Osteoblast (primary cell): ENCODE data around the gene SDR9C7. TPM values are rescaled to one million over a fixed set of nuclear protein-coding genes. Genes with fewer than 3 reads are reported as not detected.

ENCODE experiments used
- DNase-seq: peaks from one replicate; pipeline ENCODE4 v3.0.0; 2011; ENCODE audit warnings: low spot score, mixed read lengths; ENCODE audit not compliant: insufficient read length; ENCODE audit errors: missing footprints
- H2AFZ ChIP-seq: 2 replicates; pipeline ENCODE4 v1.6.0; 2011; ENCODE audit warnings: mild to moderate bottlenecking, low read length
- H3K27ac ChIP-seq: 2 replicates; pipeline ENCODE4 v1.5.1; 2011; ENCODE audit warnings: mild to moderate bottlenecking, low read depth, low read length, moderate library complexity
- H3K27me3 ChIP-seq: 2 replicates; pipeline ENCODE4 v1.6.0; 2012; ENCODE audit warnings: mild to moderate bottlenecking, control low read depth, inconsistent platforms, low read length, moderate library complexity; ENCODE audit not compliant: insufficient read depth
- H3K36me3 ChIP-seq: 2 replicates; pipeline ENCODE4 v1.5.1; 2011; ENCODE audit warnings: mild to moderate bottlenecking, low read length, control low read depth, moderate library complexity; ENCODE audit not compliant: insufficient read depth
- H3K4me1 ChIP-seq: 2 replicates; pipeline ENCODE4 v1.5.1; 2011; ENCODE audit warnings: mild to moderate bottlenecking, low read length, control low read depth, moderate library complexity; ENCODE audit not compliant: insufficient read depth
- H3K4me2 ChIP-seq: 2 replicates; pipeline ENCODE4 v1.6.0; 2011; ENCODE audit warnings: mild to moderate bottlenecking, low read length; ENCODE audit not compliant: insufficient read depth
- H3K4me3 ChIP-seq: fragments of 200-600 bp; sonication (generic); 3 replicates; pipeline ENCODE4 v1.5.1; 2012; ENCODE audit warnings: mild to moderate bottlenecking, low read length, inconsistent platforms; ENCODE audit not compliant: insufficient read depth
- H3K79me2 ChIP-seq: 2 replicates; pipeline ENCODE4 v1.6.0; 2012; ENCODE audit warnings: mild to moderate bottlenecking, low read length, control low read depth, inconsistent platforms; ENCODE audit not compliant: insufficient read depth
- H3K9me3 ChIP-seq: 2 replicates; pipeline ENCODE4 v1.5.1; 2011; ENCODE audit warnings: low read depth, low read length, control low read depth
- H4K20me1 ChIP-seq: 2 replicates; pipeline ENCODE4 v1.6.0; 2012; ENCODE audit warnings: mild to moderate bottlenecking, low read length, control low read depth; ENCODE audit not compliant: insufficient read depth
- total RNA-seq: library from RNA; depleted of rRNA; stranded (reverse); fragments of >200 nt; gene quantifications from 2 replicates; pipeline ENCODE4 v1.2.3, GENCODE V29; 2012
- TF ChIP-seq, protein P1 (sequence below): IDR thresholded peaks from 2 replicates; pipeline ENCODE4 v1.5.1; 2011; ENCODE audit warnings: mild to moderate bottlenecking, low read depth, low read length, moderate library complexity; ENCODE audit errors: extremely low read depth

SDR9C7 gene
- total RNA-seq, 1 donor = not detected

DNA sequence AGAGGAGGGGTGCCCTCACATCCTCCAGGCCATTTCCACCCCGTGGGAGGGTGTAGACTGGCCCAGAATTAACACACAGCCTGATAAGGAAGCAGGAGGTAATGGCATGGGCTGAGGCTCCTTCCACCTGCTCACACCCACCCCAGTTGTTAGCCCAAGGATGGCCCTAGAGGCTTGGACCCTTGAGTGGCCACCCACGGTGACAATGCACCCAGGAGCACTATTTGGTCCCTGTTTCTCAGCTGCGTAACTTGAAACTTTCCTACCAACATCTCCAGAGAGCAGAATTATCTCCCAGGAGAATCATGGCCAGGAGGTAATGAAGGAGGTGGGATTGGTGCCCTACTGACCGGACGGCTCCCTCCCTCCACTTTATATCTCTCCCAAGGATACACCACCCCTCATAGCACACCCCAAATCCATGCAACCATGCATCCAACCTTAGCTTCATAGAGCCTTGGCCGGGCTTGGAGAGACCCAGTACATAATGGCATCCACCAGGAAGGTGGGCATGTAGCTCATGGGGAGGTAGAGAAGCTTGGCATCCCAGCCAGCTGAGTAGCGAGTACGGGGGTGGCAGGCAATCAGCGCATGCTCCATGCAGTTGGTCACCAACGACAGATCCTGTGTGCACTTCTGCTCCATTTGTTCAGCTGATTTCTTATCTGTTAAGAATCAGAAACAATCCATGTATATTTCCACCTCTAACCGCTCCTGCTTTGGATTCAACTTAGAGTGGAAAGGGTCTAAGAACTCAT lies 17.6 kb upstream of the SDR9C7 start:
- TF ChIP-seq, protein P1, sequence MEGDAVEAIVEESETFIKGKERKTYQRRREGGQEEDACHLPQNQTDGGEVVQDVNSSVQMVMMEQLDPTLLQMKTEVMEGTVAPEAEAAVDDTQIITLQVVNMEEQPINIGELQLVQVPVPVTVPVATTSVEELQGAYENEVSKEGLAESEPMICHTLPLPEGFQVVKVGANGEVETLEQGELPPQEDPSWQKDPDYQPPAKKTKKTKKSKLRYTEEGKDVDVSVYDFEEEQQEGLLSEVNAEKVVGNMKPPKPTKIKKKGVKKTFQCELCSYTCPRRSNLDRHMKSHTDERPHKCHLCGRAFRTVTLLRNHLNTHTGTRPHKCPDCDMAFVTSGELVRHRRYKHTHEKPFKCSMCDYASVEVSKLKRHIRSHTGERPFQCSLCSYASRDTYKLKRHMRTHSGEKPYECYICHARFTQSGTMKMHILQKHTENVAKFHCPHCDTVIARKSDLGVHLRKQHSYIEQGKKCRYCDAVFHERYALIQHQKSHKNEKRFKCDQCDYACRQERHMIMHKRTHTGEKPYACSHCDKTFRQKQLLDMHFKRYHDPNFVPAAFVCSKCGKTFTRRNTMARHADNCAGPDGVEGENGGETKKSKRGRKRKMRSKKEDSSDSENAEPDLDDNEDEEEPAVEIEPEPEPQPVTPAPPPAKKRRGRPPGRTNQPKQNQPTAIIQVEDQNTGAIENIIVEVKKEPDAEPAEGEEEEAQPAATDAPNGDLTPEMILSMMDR = no peak
- Histone ChIP-seq H3K27ac (no peak overlapping the region), H3K4me2 (no peak overlapping the region), H3K27me3 (peaks cover 26% of the 10 kb centered on the region), H2AFZ (no peak overlapping the region), H3K4me3 (no peak overlapping the region), H3K79me2 (no peaks in the 10 kb centered on the region), H3K36me3 (no peaks in the 10 kb centered on the region), H4K20me1 (no peaks in the 10 kb centered on the region), H3K4me1 (no peaks in the 10 kb centered on the region), H3K9me3 (no peaks in the 10 kb centered on the region)
- DNase-seq = no peak

DNA sequence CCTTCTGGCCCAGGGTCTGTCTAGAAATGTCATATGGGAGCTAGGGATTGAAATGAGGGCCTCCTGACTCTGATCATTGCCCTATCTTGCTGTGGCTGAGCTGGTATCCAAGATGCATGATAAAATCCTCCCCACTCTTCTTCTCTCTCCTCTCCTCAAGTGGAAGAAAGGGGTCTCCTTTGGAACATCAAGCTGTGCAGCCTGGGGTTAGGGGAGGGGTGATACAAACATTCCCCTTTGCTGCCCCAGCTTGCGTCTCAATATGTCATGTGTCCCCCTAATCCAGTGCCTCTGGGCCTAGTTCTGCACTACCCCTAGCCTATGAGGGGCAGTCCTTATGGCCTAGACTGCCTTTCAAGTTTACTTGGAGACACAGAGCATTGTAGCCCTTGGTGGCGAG lies 14.7 kb upstream of the SDR9C7 start:
- no peak for DNase-seq
- no peak overlapping the region for H2AFZ ChIP-seq
- no peak overlapping the region for H3K4me3 ChIP-seq
- H3K27ac ChIP-seq = no peak overlapping the region
- H3K9me3 ChIP-seq = no peaks in the 10 kb centered on the region
- TF ChIP-seq, protein P1 = no peak
- H3K27me3 ChIP-seq = peaks cover 20% of the 10 kb centered on the region
- no peaks in the 10 kb centered on the region for H3K36me3 ChIP-seq
- H3K79me2 ChIP-seq = no peaks in the 10 kb centered on the region
- no peaks in the 10 kb centered on the region for H4K20me1 ChIP-seq
- no peaks in the 10 kb centered on the region for H3K4me1 ChIP-seq
- H3K4me2 ChIP-seq = no peak overlapping the region

DNA sequence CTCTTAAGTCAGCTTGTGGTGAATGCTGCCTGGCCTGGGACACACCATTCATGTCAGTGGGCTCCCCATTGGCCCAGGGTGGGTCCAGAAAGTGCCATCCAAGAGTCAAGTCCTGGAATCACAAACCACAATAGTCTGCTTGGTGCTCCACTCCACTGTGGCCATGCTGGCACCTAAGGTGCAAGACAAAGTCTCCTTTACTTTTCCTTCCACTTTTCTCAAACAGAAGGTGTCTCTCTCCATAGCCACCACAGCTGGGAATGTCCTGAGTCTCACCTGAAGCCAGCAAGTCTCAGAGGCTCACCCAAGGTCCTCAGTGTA lies 14.2 kb upstream of the SDR9C7 start:
- no peaks in the 10 kb centered on the region for H4K20me1 ChIP-seq
- H3K27me3 ChIP-seq = peaks cover 17% of the 10 kb centered on the region
- no peak overlapping the region for H3K4me3 ChIP-seq
- H3K4me2 ChIP-seq = no peak overlapping the region
- H3K9me3 ChIP-seq = no peaks in the 10 kb centered on the region
- DNase-seq = no peak
- no peaks in the 10 kb centered on the region for H3K36me3 ChIP-seq
- no peaks in the 10 kb centered on the region for H3K79me2 ChIP-seq
- no peak overlapping the region for H3K27ac ChIP-seq
- no peaks in the 10 kb centered on the region for H3K4me1 ChIP-seq
- TF ChIP-seq, protein P1 = no peak
- H2AFZ ChIP-seq = no peak overlapping the region

DNA sequence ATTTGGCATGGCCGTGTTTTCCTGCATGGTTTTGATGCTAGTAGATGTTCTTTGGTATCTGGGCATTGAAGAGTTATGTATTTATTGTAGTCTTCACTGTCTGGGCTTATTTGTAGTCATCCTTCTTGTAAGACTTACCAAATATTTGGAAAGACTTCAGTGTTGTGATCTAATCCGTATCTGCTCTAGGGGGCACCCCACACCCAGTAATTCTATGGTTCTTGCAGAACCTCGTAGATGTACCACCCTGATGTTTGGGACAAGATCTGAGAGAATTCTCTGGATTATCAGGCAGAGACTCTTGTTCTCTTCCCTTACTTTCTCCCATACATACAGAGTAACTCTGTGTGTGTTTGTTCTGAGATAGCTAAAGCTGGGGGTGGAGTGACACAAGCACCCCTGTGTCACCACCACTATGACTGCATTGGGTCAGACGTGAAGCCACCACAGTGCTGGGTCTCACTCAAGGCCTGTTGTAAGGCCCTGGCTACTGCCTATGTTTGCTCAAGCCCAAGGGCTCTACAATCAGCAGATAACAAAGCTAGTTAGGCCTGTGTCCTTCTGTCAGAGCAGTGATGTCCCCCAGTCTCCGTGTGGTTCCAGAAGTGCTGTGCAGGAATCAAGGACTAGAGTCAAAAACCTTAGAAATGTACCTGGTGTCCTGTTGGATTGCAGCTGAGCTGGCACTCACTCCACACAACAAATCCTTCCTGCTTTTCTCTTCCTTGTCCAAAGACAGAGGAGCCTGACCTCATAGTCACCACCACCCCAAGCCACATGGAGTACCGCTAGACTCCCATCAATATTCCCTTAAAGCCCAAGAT lies 13.6 kb upstream of the SDR9C7 start:
- Histone ChIP-seq H3K27me3 (peaks cover 13% of the 10 kb centered on the region), H3K9me3 (no peaks in the 10 kb centered on the region), H3K4me1 (no peaks in the 10 kb centered on the region)

More for the DNA sequence above, 13.6 kb upstream of the SDR9C7 start:
- Histone ChIP-seq H4K20me1 (no peaks in the 10 kb centered on the region), H2AFZ (no peak overlapping the region), H3K4me3 (no peak overlapping the region), H3K79me2 (no peaks in the 10 kb centered on the region), H3K27ac (no peak overlapping the region), H3K36me3 (no peaks in the 10 kb centered on the region), H3K4me2 (no peak overlapping the region)
- TF ChIP-seq, protein P1 = no peak
- no peak for DNase-seq
